GM21825 (cell line): ENCODE results near the gene TMPRSS15.

Experiments used
- ATAC-seq: cut with Tn5 transposase; IDR thresholded peaks from one replicate; pipeline ENCODE4 v1.9.1; 2021; ENCODE audit warnings: mild to moderate bottlenecking, moderate library complexity; ENCODE audit not compliant: unreplicated experiment

TMPRSS15 gene

DNA sequence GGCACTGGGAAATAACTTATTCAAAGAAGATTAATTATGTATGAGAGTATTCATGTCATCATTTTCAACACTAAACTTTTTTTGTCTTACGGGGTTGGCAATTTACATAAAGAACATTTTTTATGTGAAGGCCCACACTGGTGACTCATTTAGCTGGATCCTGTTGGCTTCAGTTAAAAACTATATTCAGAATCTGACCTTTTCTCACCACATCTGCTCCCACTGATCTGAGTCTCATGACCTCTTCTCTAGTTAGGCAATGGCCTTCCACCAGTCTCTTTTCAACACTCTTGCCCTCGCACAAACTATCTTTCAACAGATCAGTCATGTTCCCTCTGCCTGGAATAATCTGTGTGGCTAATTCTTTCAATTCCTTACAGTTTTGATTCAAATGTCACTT lies 53.4 kb downstream of the TMPRSS15 start:
- ATAC-seq, result no peak

DNA sequence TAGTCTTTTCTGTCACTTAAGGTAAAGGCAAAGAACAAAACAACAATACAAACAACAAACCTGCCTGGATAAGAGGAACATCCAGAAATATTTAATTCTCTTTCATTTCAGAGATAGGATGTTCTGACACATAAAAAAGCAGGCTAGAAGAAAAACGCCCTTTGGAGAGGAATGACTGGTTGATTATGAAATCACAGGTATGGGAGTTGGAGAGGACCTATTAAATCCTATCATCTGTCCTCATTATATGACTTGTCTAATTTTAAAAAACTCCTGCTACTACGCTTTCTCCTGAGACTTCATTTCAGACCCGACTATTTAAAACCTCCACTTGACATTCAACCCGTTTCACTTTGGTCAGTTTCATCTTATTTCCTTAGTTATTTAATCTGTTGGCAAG lies 54.1 kb downstream of the TMPRSS15 start:
- no peak for ATAC-seq

DNA sequence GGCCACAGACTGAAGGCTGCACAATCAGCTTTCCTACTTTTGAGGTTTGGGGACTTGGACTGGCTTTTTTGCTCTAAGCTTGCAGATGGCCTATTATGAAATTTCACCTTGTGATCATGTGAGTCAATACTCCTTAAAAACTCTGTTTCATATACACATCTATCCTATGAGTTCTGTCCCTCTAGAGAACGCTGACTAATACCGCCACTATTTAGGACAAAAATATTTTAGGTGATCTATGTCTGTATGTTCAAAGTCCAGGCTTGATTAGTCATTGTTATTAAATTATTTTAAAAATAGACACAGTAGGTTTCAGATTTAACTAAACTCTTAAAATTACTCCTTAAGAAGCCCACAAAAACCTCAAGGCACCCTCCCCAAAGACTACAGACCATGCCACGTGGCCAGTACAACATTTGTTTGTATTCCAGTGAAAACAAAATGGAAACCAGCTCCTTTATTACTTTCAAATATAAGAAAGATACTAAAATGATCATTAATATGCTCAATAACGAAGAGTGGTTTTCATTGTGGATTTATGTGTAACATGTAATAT lies 63.1 kb downstream of the TMPRSS15 start:
- no peak for ATAC-seq

DNA sequence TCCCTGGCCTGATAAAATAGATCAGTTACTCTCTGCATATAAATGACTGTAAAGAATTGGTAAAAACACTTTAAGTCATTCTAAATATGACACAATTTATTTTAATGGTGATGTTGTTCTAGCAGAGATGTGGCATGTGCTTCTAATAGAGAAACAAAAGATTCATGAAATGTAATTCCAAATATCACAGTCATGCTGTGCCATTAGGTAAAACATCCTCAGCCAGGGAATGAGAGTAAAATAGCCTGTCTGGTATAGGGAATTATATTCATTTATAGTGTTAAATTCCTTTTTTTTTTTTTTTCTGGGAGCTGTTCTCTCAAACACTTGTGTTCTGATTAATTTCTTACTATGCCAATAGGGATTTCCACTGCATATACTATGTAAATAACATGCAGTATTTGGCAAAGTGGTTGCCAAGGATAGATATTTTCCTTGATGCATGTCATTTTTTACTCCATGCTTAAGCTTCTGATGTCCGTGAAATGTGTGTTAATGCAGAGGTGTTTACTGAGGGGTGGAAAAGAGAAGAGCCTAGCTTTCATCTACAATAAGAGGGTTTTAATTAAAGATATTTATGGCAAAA lies 67.8 kb downstream of the TMPRSS15 start:
- no peak for ATAC-seq

DNA sequence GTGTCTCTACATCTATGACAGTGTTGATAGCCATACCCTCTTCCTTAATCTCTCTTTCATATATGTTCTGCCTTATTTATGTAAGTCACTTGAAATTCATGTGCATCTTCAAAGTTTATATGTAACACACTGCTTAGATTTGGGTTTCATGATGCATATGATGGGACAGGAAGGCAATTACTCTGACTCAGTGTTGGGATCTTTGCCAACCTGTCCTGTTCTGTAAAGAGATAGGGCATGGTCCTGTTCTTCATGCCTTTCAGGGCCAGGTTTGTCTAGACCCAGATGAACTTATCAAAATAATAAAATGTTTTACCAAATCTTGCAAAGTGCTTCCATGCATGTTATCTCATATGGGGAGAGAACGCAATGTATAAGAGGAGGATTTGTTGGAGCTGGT lies 69.5 kb downstream of the TMPRSS15 start:
- no peak for ATAC-seq

DNA sequence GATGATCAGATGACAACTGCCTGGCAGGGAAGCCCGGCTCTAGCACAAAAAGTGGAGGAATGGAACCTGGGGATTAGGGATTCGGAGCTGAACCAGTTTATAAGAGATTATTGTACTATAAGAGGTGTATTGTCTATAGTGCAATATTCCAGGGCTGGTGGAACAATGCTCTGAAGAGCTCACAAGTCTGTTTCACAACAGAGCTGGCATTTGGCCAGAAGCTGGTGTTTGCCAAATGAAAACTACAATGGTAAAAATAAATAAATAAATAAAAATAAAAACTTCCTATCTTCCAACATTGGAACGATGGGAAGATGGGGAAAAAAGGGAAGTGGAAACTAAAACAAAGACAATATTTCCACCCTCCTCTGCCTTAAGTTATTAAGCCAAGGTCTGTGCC lies 85.4 kb downstream of the TMPRSS15 start:
- ATAC-seq, result no peak

DNA sequence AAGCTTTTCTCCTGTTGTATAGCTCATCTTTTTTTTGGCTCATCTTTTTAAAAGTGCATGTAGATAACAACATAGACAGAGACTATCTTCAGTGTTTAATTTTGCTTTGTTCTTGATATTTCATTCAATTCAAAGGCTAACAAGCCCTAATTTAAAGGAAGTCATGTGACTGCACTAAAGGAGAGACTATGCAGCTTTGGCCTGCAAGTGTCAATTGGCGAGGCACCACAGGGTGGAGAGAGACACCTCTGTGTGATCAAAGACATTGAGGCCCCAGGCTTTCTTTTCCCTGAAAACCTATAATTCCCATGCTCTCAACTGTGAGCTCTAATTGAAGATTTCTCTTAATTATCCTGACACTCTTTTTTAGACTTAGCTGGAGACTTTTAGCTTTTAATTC lies 105.4 kb downstream of the TMPRSS15 start:
- no peak for ATAC-seq

DNA sequence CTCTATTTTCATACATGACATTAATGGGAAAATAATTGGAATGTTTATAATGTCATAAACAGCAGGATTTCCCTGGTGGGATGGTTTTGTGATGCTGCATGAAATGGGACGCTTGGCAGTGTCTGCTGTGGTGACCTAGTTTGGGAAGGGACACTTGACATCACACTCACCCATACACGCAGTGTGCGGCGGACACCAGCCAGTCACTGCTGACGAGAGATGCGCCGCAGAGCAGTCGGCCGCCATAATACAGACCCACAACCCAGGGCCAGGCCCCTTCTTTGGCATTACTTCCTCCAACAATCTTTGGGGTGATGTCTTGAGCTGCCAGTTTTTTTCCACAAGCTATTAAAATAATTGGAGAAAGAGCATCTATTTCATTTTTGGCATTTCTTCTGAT lies 109.5 kb downstream of the TMPRSS15 start:
- no peak for ATAC-seq

DNA sequence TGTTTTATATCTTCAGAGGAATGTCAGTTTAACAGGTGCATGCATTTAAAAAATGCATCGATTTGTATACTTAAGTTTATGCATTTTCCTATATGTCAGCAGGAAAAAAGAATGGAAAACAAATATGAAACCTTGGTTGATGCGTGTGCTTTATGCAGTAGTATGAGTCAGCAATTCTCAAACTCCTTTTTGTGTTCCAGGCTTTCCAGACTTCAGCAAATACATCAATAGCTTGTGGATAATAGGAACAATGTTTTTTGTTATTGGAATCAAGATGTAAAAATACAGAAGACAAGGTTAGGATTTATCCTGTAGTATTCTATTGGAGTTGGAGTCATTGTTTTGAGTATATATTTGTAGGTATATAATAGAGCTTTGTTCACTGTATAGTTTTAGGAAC lies 113.7 kb downstream of the TMPRSS15 start:
- no peak for ATAC-seq

DNA sequence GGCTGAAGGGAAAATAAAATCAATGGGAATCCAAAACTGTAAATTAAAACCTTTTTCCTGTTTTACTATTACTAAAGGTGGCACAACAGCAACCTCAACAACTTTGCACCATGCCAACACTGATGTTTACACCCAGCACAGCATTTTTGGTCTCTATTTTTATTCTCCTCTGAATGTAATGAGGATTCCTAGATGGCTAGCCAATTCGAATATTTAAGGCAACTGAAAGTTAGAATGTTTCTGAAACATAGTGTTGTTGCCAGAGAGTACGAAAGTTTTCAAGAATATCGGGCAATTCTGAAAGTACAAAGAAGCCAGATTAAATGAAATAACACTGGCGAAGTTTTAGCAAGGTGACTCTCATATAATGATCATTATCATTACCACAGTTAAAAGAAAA lies 118.2 kb downstream of the TMPRSS15 start:
- ATAC-seq, result no peak

DNA sequence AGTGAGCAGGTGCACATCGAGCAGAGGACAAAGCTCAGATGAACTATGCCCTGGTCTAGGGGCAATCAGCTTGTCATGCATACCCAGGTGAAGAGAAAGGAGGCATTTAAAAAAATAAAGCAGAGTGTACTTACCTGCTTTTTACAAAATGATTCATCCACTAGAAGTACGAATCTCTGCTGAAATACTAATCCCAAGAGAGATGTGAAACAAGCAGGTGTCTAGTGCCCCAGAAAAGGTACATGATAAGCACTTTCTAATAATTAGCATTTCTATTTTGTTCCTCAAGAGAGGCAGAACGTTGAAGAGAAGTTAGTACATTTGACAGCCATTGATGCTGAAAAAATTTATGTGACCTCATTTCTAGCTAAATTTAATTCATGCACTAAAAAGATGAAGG lies 127.8 kb downstream of the TMPRSS15 start:
- ATAC-seq, result no peak

DNA sequence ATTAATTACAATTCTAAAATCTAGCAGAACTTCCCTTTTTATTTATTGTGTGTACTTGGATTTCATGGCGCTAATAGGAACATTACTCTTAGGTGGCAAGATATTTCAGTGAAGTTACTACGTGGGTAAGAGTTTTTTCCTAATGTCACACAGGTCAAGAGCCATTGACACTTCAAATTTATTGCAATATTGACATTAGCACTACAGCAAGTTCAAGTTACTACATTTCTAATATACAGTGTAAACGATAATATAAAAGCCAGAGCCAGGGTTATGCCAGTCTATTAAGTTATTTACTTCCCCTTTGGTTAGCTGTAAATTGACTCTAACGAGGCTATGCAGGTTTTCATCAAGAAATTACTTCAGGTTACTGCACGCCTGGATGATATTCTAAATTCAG lies 129.2 kb downstream of the TMPRSS15 start:
- ATAC-seq, result no peak

DNA sequence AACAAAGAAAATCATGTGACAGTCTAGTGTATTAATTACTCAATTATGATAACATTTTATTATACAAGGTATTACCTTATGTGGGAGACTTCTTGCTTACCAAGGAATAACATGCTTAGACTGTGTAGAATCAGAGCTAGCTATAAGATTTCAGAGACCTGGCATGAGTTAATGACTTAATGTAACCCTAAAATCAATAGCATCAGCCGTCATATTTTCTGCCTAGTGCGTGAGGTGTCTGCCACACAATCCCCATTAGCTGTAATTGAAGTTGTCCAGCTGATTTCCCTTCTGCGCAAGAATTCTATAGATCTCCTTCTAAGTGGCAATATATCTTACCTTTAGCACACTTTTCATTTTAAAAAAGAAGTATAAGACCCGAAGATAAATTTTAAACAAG lies 130.2 kb downstream of the TMPRSS15 start:
- no peak for ATAC-seq

DNA sequence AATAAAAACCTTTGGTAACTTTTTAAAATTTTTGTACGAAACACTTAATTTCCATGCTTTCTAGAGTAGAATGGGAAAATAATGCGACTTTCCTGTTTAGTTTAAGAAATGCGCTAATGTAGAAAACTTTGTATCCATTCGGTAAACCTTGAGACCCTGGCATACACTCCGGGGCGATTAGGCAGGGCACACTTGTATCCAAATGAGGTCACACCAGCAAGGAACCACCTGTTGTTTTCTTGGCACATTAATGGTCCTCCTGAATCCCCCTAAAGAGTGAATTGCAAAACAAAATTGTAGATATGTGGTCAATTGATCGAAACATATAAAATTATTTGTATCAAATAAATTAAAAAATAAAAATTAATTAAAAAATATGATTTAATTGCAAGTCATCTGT lies 133.7 kb downstream of the TMPRSS15 start:
- ATAC-seq, result no peak

DNA sequence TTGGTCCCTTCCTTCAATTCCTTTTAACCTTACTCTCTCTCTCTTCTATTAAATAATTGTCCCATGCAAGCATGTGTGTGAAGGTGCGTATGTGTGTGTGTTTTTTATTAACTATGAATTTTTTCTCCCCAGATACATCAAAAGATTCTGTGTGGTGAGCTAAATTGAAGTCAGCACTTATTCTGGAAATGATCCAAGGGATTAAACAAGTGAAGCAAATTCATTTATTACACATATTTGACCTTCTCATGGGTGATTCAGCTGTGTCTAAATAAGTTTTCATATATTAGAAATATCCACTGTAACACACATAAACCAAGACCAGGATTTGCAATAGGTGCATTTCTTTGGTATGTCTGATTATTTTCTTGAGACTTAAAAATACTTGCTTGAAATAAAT lies 134.7 kb downstream of the TMPRSS15 start:
- no peak for ATAC-seq

DNA sequence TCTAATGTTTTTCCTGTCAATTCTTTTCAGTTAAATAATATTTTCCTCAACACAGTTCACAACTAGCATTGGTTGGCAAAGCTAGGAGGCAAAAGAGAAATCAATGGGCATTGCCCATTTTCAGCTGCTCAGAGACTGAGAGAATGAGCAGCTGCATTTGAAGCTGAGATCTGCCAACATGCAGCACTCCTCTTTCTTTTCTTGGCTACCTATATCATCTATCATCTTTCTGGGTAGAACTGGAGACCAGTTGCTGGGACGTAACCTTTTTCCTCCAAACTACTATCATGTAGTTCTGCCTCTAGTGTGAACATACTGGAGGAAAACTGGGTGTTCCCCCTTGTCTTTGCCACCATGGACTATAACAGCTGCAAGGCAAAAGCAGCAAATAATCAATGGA lies 136.1 kb downstream of the TMPRSS15 start:
- no peak for ATAC-seq

DNA sequence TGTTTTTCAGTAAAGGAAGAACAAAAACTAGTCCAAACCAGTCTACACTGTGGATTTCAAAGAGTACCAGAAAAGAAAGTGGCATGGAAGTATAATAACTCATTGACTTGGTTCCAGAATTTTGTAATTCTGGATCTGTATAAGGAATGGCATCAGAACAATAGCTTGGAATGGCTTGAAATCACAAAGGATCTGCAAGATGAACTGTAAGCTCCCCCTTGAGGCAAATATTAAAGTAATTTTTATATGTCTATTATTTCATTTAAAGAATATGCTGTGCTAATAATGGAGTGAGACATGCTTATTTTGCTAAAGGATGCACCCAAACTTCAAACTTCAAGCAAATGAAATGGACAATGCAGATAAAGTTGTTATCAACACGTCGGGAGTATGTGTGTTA lies 137.6 kb downstream of the TMPRSS15 start:
- no peak for ATAC-seq

DNA sequence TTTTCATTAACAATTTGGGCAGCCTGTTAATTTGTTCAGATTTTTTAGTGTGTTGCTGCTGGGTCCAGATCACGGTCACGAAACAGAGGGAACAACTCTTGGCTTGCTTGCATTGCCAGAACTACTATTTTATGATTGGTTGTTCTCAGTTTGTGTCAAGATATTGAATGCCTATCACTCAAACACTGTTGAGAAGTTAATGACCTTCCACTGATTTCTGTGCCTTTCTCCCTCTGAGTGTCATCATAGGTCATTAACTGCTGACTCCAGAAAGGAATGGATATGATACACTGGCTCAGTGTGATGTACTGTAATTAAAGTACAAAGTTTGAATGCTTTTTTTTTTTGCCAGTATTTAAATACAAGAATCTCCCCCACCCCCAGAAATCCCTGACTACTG lies 149.8 kb downstream of the TMPRSS15 start:
- no peak for ATAC-seq

DNA sequence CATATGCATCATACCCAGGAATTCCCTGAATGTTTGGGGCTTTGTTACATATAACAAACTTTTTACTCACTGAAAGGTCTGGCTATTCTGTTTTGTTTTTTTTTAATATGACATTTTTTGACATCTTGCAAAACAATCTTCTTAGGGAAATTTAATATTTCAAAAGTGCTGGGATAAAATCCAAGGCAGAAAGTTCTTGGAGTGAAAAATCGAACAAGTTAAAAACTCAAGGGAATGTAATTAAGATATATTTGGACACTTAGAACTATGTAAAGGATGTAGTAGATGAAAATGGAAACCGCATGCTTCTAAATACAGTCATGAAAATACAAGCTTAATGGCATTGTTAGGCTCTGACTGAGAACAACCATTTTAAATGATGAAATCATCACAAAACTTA lies 150.4 kb downstream of the TMPRSS15 start:
- ATAC-seq, result no peak

DNA sequence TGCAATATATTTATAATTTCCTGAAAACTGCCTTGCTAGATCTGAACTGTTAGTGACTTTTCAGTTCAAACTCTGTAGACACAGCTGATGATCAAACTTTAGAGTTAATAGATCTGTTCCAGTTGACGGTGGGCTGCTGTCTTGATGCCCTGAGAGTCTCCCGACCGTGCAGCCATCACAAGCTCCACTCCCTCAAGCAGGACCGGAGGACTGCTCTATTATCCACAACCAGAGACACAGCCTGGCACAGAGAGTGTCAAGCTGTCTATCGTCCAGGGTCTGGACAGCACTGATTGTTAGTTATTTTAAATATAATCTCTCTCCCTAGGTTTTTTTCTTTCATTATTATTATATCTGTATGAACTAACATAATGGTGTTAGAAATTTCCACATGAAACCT lies 150.9 kb downstream of the TMPRSS15 start:
- ATAC-seq, result no peak

DNA sequence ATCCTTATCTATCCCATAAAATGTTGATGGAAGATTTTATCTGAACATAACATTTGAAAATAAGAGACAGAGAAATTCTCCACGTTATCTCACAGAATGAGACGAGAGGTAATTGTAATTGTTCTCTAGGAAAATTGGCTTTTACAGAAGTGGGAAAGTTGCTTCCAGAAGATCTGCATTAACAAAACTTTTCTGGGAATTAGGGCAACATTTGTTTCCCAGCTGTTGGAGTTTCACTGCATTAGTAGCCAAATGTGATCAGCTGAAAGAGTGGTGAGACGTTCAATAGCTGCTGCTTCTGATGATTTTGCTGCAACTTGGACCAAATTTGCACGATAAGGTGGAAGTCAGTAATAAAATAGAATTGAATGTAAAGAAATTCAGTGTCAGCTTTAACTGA lies 151.3 kb downstream of the TMPRSS15 start:
- no peak for ATAC-seq

DNA sequence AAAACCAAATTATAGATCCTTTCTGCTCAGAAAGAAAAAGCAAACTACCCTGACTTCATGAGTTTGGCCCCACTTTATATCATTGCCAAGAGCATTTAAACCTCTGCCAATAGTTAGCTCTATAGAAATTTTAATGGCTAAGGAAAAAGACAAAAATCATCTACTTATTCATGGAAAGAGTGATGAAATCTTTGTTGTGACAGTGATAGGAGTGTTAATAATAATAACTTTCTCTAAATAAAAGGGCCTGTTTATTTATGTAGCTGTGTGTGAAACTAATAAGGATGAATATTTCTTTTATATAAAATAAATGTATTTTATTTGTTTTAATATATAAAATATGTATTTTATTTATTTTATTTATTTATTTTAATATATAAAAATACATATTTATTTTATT lies 152.5 kb downstream of the TMPRSS15 start:
- ATAC-seq, result no peak

DNA sequence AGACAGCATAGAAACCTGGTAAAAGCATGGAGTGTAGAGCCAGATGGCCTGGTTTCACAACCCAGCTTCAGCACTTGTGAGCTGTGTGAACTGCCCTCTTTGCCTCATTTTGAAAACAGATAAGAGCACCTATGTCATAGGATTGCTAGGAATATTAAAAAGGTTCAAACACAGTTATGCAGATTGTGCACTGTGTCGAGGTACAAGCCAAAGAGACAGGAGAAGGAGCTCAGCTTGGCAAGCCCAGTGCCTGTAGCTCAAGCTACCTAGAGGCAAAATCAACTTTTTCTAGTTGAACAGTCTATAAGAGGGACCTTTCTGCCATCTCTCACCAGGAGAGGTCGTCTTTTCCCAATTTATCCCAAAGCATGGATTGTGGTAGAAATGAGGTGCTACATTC lies 153.9 kb downstream of the TMPRSS15 start:
- ATAC-seq, result no peak
